Adrenal gland (tissue), 5 donors: Measurements from ENCODE around the gene SMG9.

Experiments used
- POLR2A ChIP-seq, 2 donors: fragments of 450-650 bp; IDR thresholded peaks; one replicate each; pipeline ENCODE4 v1.6.1; 2017; ENCODE audit warnings: antibody characterized with exemption in 2 of 2, mild to moderate bottlenecking in 2 of 2, moderate library complexity in 1 of 2
- TF ChIP-seq, protein P1 (sequence below), 6 experiments: fragments of 450-650 bp in 4 of 6; fragments of 200-600 bp in 2 of 6; sonication (generic) in 1 of 6; IDR thresholded peaks; 1 replicate in 5 of 6; 2 replicates in 1 of 6; pipeline versions ENCODE4 v1.5.1 to v1.8.0; 2016 to 2021; ENCODE audit warnings: antibody characterized with exemption in 6 of 6, mild to moderate bottlenecking in 2 of 6, moderate library complexity in 1 of 6
- donor health status: DM: no; HTN: no; CAD: no.

DNA sequence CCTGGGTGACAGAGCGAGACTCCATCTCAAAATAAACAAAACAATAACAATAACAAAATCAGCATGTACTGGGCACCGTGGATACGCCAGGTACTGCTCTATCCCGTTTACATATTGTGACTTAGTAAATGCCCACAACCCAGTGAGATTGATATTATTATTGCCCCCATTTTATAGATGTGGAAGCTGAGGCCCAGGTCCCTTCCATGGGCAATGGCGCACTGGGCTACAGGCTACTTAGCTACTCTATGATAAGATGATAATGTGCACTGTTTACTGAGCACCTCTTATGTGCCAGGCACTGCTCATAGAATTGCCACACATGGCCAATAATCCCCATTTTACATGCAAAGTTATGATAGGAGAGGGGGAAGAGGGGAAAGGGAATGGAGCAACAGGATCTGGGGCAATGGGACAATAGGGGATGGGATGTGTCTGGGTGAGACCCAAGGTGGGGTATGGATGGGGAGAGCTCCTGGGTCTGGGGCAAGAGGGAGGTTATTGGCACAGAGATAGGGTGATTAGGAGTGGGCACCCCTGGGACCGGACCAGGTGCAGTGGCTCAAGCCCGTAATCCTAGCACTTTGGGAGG lies 20.6 kb upstream of the SMG9 start:
- TF ChIP-seq, protein P1, sequence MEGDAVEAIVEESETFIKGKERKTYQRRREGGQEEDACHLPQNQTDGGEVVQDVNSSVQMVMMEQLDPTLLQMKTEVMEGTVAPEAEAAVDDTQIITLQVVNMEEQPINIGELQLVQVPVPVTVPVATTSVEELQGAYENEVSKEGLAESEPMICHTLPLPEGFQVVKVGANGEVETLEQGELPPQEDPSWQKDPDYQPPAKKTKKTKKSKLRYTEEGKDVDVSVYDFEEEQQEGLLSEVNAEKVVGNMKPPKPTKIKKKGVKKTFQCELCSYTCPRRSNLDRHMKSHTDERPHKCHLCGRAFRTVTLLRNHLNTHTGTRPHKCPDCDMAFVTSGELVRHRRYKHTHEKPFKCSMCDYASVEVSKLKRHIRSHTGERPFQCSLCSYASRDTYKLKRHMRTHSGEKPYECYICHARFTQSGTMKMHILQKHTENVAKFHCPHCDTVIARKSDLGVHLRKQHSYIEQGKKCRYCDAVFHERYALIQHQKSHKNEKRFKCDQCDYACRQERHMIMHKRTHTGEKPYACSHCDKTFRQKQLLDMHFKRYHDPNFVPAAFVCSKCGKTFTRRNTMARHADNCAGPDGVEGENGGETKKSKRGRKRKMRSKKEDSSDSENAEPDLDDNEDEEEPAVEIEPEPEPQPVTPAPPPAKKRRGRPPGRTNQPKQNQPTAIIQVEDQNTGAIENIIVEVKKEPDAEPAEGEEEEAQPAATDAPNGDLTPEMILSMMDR (IDR thresholded peaks at IDR 0.05) = no peak
- no peak for TF ChIP-seq POLR2A (IDR thresholded peaks at IDR 0.05)
